Measurements from ENCODE around the gene BMPR1A. TPM values are rescaled to one million over a fixed set of nuclear protein-coding genes. Genes with fewer than 3 reads are reported as not detected.

The BMPR1A gene
- total RNA-seq, 2 donors from 2014 or later = 69.4 to 96.4 TPM

DNA sequence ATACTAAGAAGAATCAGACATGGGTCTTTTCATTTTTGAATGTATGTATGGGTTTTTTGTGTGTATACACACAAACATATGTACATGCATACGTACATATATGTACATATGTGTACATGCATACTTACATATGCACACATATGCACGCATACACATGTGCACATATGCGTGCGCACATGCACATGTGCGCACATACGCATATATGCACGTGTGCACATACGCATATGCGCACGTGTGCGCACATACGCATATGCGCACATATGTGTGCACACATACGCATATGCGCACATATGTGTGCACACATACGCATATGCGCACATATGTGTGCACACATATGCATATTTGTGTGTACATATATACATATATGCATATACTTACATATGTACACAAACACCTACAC lies 4.9 kb upstream of the BMPR1A start:
- H3K9ac ChIP-seq (ENCODE audit: extremely low read depth, low read length, poor library complexity, severe bottlenecking) = no peak overlapping the region
- WGBS, 2 experiments (ENCODE audit: insufficient coverage in 1 of 2, insufficient read length in 1 of 2) = 81 to 84% methylated on average over 11 to 14 of the region's 17 CpGs
- Mint-ChIP-seq H3K9me3 (no peaks in the 10 kb centered on the region), H3K27me3 (ENCODE audit: insufficient read depth) (no peaks in the 10 kb centered on the region), H3K27ac (no peak overlapping the region), H3K36me3 (ENCODE audit: low read depth) (no peaks in the 10 kb centered on the region), H3K4me3 (no peak overlapping the region), H3K4me1 (peaks cover 14% of the 10 kb centered on the region)
- H3K36me3 ChIP-seq (ENCODE audit: control insufficient read depth, insufficient read depth, low read length) = no peaks in the 10 kb centered on the region
- H3K4me1 ChIP-seq (ENCODE audit: control insufficient read depth, insufficient read depth, low read length) = no peaks in the 10 kb centered on the region
- no peak for DNase-seq
- H3K4me3 ChIP-seq (ENCODE audit: low read length) = no peak overlapping the region
- no peaks in the 10 kb centered on the region for H3K9me3 ChIP-seq (ENCODE audit: control insufficient read depth, low read length)
- H3K27me3 ChIP-seq (ENCODE audit: control insufficient read depth, insufficient read depth, low read length, poor library complexity, severe bottlenecking) = no peaks in the 10 kb centered on the region
- no peak overlapping the region for H3K27ac ChIP-seq (ENCODE audit: low read depth, low read length)
- TF ChIP-seq, protein P1, sequence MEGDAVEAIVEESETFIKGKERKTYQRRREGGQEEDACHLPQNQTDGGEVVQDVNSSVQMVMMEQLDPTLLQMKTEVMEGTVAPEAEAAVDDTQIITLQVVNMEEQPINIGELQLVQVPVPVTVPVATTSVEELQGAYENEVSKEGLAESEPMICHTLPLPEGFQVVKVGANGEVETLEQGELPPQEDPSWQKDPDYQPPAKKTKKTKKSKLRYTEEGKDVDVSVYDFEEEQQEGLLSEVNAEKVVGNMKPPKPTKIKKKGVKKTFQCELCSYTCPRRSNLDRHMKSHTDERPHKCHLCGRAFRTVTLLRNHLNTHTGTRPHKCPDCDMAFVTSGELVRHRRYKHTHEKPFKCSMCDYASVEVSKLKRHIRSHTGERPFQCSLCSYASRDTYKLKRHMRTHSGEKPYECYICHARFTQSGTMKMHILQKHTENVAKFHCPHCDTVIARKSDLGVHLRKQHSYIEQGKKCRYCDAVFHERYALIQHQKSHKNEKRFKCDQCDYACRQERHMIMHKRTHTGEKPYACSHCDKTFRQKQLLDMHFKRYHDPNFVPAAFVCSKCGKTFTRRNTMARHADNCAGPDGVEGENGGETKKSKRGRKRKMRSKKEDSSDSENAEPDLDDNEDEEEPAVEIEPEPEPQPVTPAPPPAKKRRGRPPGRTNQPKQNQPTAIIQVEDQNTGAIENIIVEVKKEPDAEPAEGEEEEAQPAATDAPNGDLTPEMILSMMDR (conservative IDR thresholded peaks at IDR 0.05) = no peak

DNA sequence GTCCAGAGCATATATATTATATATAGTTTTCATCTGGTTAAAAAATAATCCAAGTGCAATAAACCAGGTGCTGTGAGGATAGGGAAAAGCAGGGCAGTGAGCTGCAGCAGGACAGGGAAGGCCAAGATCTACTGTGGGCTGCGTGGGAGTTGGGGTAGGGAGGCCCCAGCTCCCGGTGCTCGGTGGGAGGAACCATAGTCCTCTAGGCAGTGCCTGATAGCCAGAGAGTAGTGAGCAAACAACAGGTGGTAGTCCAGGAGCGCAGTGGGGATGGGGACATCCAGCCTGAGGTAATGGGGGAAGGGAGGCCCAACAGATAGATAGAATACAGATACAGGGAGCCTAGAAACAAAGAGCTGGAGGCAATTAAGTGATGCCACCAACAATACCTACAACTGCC lies 4.1 kb upstream of the BMPR1A start:
- Mint-ChIP-seq H3K9me3 (no peaks in the 10 kb centered on the region), H3K27ac (no peak overlapping the region), H3K4me3 (no peak overlapping the region), H3K27me3 (ENCODE audit: insufficient read depth) (no peaks in the 10 kb centered on the region), H3K36me3 (ENCODE audit: low read depth) (no peaks in the 10 kb centered on the region), H3K4me1 (peaks cover 14% of the 10 kb centered on the region)
- H3K36me3 ChIP-seq (ENCODE audit: control insufficient read depth, insufficient read depth, low read length) = no peaks in the 10 kb centered on the region
- no peaks in the 10 kb centered on the region for H3K4me1 ChIP-seq (ENCODE audit: control insufficient read depth, insufficient read depth, low read length)
- no peak overlapping the region for H3K4me3 ChIP-seq (ENCODE audit: low read length)
- TF ChIP-seq, protein P1 (conservative IDR thresholded peaks at IDR 0.05) = no peak
- H3K27ac ChIP-seq (ENCODE audit: low read depth, low read length) = no peak overlapping the region
- DNase-seq = no peak
- WGBS, 2 experiments (ENCODE audit: insufficient coverage in 1 of 2, insufficient read length in 1 of 2) = 87 to 90% methylated on average over 4 of the region's 4 CpGs
- H3K9ac ChIP-seq (ENCODE audit: extremely low read depth, low read length, poor library complexity, severe bottlenecking) = no peak overlapping the region
- no peaks in the 10 kb centered on the region for H3K9me3 ChIP-seq (ENCODE audit: control insufficient read depth, low read length)
- no peaks in the 10 kb centered on the region for H3K27me3 ChIP-seq (ENCODE audit: control insufficient read depth, insufficient read depth, low read length, poor library complexity, severe bottlenecking)

DNA sequence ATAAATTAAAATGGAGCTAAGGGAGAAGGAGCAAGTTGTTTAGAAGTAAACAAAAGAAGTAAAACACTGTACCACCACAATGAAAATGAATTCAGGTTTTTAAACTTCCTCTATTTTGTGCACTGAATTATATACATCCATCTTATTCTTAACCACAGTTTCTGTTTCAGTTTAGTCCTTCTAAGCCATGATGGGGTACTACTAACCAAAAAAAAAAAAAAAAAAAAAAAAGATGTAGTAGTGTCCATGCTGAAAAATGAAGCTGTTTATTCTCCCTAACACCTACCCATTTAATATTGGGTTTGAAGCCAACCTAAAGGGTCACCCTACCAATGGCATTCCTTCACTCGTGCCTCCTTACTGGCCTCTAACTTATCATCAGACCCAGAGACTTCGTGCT lies 3.4 kb upstream of the BMPR1A start:
- no peak overlapping the region for H3K27ac ChIP-seq (ENCODE audit: low read depth, low read length)
- TF ChIP-seq, protein P1 (conservative IDR thresholded peaks at IDR 0.05) = no peak

More for the DNA sequence above, 3.4 kb upstream of the BMPR1A start:
- no peak overlapping the region for H3K27ac Mint-ChIP-seq
- no peaks in the 10 kb centered on the region for H3K9me3 Mint-ChIP-seq
- H3K4me1 Mint-ChIP-seq = peaks cover 14% of the 10 kb centered on the region
- no peaks in the 10 kb centered on the region for H3K9me3 ChIP-seq (ENCODE audit: control insufficient read depth, low read length)
- no peaks in the 10 kb centered on the region for H3K27me3 ChIP-seq (ENCODE audit: control insufficient read depth, insufficient read depth, low read length, poor library complexity, severe bottlenecking)
- H3K36me3 ChIP-seq (ENCODE audit: control insufficient read depth, insufficient read depth, low read length) = no peaks in the 10 kb centered on the region
- no peaks in the 10 kb centered on the region for H3K27me3 Mint-ChIP-seq (ENCODE audit: insufficient read depth)
- no peak overlapping the region for H3K4me3 ChIP-seq (ENCODE audit: low read length)
- no peak overlapping the region for H3K4me3 Mint-ChIP-seq
- no peak for DNase-seq
- H3K36me3 Mint-ChIP-seq (ENCODE audit: low read depth) = no peaks in the 10 kb centered on the region
- WGBS, 2 experiments (ENCODE audit: insufficient coverage in 1 of 2, insufficient read length in 1 of 2) = 93 to 100% methylated on average over 2 of the region's 2 CpGs
- H3K9ac ChIP-seq (ENCODE audit: extremely low read depth, low read length, poor library complexity, severe bottlenecking) = no peak overlapping the region
- H3K4me1 ChIP-seq (ENCODE audit: control insufficient read depth, insufficient read depth, low read length) = no peaks in the 10 kb centered on the region
